KOPT-K1 (cell line): ENCODE measurements around the gene REC114.
"Not testable (repeated sequence)": the region's sequence is repeated elsewhere in the genome, so short reads cannot be mapped to it uniquely, and the experiment has no call there.

Experiments
- H3K27ac ChIP-seq: fragments of 200-600 bp; sonication (generic); 2 replicates; pipeline ENCODE4 v1.5.1; 2016; ENCODE audit warnings: antibody characterized with exemption, mild to moderate bottlenecking, low read depth, low read length; ENCODE audit not compliant: poor library complexity, severe bottlenecking
- H3K36me3 ChIP-seq: fragments of 200-600 bp; sonication (generic); 2 replicates; pipeline ENCODE4 v1.5.1; 2017; ENCODE audit warnings: antibody characterized with exemption, mild to moderate bottlenecking, low read length, moderate library complexity; ENCODE audit not compliant: insufficient read depth
- H3K9me3 ChIP-seq: fragments of 200-600 bp; sonication (generic); 2 replicates; pipeline ENCODE4 v1.5.1; 2017; ENCODE audit warnings: antibody characterized with exemption, low read length, mild to moderate bottlenecking; ENCODE audit not compliant: insufficient read depth, poor library complexity, severe bottlenecking

REC114 gene

GRCh38 chr15:73442968-73443367, at the start of gene REC114:
Gene REC114 (plus strand): TSS chr15:73443164. CDS start chr15:73443186, 22 bp downstream.
- Histone ChIP-seq H3K27ac (no peak within 1 kb of the TSS), H3K36me3 (no peaks in the 10 kb centered on the region), H3K9me3 (no peaks in the 10 kb centered on the region)

GRCh38 chr15:73393336-73393735, 49.6 kb upstream of the REC114 start:
- no peaks in the 10 kb centered on the region for H3K9me3 ChIP-seq
- no peaks in the 10 kb centered on the region for H3K36me3 ChIP-seq
- H3K27ac ChIP-seq = no peak overlapping the region

DNA sequence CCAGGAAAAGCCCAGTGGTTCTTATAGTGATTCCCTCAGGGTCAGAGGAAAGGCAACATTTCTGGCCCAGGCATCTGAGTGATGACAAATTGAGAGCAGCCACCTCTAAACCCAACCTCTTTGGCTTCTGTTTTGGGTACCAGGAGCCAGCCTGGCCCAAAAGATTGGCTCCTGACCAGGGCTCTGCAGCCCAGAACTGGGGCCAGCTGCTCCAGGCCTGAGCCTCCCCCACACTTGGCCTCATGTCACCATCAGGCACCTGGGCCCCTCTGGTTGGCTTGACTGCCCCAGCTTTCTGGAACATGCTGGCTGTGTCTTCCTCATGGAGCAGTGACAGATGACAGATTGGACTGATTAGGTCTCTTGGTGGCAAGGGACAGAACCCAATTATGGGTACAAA, 48.2 kb upstream of the REC114 start:
- H3K9me3 ChIP-seq = no peaks in the 10 kb centered on the region
- H3K36me3 ChIP-seq = no peaks in the 10 kb centered on the region
- no peak overlapping the region for H3K27ac ChIP-seq

GRCh38 chr15:73395671-73396070, 47.3 kb upstream of the REC114 start:
- Histone ChIP-seq H3K27ac (no peak overlapping the region), H3K36me3 (no peaks in the 10 kb centered on the region), H3K9me3 (no peaks in the 10 kb centered on the region)

GRCh38 chr15:73397461-73397860, 45.5 kb upstream of the REC114 start:
- Histone ChIP-seq H3K9me3 (no peaks in the 10 kb centered on the region), H3K27ac (no peak overlapping the region), H3K36me3 (no peaks in the 10 kb centered on the region)

DNA sequence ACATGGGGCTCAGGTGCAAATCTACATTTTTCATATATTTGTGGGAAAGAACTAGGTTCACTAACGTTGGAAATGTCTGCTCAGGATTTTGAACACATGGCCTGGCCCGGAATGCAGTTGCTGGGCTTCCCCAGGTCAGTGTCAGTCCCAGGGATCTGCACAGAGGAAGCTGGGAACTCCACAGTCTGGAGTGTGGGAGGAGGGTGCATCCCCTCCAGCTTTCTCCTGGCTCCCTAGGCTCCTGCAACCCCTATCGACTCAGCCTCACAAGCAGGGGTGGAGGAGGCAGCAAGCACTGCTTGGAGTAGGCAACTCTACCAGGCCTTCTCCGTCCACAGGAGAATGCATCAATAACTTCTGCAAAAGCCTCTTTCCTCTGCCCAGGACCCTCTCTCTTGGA, 44.1 kb upstream of the REC114 start:
- no peaks in the 10 kb centered on the region for H3K9me3 ChIP-seq

DNA sequence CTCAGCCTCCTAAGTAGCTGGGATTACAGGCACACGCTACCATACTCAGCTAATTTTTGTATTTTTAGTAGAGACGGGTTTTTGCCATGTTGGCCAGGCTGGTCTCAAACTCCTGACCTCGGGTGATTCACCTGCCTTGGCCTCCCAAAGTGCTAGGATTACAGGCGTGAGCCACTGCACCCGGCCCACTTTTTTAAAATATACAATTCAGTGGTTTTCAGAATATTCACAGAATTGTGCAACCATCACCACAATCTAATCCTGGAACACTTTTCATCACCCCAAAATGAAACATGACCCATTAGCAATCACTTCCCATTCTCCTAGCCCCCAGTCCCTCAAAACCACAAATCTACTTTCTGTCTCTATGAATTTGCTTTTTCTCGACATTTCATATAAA, 42.7 kb upstream of the REC114 start:
- H3K36me3 ChIP-seq, H3K9me3 ChIP-seq: not testable (repeated sequence)

More for the DNA sequence above, 44.1 kb upstream of the REC114 start:
- no peak overlapping the region for H3K27ac ChIP-seq
- no peaks in the 10 kb centered on the region for H3K36me3 ChIP-seq

DNA sequence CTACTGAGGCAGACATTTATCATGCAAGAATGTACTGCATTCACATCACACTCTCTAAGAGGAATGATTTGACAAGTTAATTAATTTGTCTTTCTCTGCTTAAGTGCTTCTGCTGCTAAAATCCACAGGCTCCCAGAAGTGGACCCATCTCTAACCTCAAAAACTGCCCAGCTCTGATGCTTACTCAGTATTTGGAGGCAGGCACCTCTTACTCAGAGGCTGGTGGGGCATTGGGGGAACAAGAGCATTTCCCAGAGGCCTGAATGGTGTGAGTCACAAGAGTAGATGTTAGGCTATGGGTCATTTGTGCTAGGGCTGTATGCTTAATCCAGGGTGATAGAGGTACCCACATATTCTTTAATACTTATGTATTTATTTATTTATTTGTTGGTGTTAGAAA, 39.8 kb upstream of the REC114 start:
- H3K27ac ChIP-seq = no peak overlapping the region
- H3K9me3 ChIP-seq = no peaks in the 10 kb centered on the region
- no peaks in the 10 kb centered on the region for H3K36me3 ChIP-seq

More for the DNA sequence above, 42.7 kb upstream of the REC114 start:
- not testable (repeated sequence) for H3K27ac ChIP-seq

DNA sequence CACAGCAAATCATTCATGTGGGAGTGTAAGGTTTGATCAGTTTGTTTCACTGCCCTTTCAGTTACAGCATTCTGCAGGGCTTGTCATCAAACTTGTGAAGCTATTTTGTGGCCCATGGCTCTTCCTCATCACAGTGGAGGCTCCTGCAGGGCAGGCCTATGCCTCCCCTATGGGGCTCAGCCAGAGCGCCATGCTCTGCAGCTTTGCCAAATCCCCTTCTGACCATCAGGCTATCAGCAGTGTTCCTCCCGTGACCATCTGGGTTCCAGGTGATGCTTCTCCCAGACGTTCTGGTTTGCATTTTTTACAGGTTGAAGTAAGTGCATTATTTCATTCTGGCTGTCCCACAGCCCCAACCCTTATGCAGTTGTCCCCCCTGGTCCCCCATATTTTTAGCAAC, 28.1 kb upstream of the REC114 start:
- Histone ChIP-seq H3K36me3 (no peaks in the 10 kb centered on the region), H3K9me3 (no peaks in the 10 kb centered on the region), H3K27ac (no peak overlapping the region)

DNA sequence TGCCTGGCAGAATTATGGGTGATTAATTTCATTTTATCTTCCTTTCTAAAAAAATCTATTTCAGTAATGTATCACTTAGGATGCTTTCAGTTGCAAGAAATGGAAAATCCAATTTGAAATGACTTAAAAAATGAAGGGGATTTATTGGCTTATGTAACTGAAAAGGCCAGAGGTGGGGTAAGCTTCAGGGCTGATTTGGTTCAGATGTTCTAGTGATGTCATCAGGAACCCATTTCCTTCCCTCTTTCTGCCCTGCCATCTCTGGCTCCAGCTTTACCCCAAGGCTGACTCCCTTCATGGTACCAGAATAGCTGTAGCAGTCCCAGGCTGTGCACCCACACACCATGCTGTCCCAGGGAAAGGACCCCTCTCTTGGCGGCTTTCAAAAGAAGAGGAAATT, 18.5 kb upstream of the REC114 start:
- no peaks in the 10 kb centered on the region for H3K36me3 ChIP-seq
- no peak overlapping the region for H3K27ac ChIP-seq

DNA sequence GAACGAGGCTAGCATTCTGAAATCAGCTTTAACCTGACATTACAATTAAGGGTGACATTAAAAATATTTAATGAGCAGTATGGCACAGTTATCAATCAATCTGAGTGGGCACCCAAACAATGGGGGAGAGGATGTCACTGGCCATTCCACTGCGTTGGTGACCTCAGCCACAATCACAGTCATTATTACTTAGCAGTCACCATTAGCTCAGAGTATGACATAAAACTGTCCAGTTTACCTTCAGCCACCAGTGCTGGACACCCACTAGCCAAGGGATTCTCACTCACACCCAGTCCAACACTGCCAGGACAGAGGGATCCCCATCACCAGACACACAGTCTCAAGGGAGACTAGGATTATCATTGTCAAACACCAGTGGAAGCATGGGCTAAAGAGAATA, 17.5 kb upstream of the REC114 start:
- Histone ChIP-seq H3K27ac (no peak overlapping the region), H3K36me3 (no peaks in the 10 kb centered on the region), H3K9me3 (no peaks in the 10 kb centered on the region)

More for the DNA sequence above, 18.5 kb upstream of the REC114 start:
- no peaks in the 10 kb centered on the region for H3K9me3 ChIP-seq

DNA sequence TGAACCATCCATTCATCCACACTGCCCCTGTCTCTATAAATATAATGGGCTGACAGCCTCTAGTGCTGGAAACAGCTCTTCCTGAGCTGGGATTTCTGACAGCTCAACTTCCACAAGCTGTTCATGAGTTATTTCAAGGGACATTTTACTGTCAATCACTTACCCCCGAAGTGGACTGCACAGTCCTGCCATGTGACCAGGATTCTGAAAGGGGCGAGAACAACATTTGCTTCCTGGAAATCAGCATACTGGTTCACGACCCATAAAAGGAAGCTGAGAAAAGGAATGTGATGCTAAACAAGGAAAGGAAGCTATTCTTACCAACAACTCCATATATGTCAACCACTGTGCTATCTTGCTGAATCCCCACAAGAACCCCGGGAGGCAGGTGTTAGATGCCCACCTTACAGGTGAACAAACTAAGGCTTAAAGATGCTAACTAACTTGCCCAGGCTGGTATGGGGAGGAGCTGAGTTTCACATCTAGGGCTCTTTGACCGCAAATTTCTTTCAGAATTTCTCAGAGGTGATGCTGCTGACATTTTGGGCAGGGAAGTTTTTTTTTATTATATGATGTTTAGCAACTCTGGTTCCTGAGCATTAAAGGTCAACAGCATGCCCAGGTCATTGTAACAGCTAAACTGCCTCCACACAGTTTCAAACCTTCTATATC, 16.5 kb upstream of the REC114 start:
- H3K9me3 ChIP-seq = no peaks in the 10 kb centered on the region
- no peak overlapping the region for H3K27ac ChIP-seq
- no peaks in the 10 kb centered on the region for H3K36me3 ChIP-seq

DNA sequence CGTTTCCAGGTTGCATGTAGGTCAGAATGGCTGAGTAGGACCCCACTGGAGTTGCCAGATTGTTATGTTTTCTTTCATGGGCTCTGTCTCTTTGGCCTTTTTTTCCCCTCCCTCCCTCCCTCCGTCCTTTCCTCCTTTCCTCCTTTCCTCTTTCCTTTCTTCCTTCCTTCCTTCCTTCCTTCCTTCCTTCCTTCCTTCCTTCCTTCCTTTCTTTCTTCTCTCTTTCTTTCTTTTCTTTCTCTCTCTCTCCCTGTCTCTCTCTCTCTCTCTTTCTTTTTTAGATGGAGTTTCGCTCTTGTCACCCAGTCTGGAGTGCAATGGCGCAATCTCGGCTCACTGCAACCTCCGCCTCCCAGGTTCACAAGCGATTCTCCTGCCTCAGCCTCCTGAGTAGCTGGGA, 11.6 kb upstream of the REC114 start:
- H3K27ac ChIP-seq, H3K36me3 ChIP-seq, H3K9me3 ChIP-seq: not testable (repeated sequence)

DNA sequence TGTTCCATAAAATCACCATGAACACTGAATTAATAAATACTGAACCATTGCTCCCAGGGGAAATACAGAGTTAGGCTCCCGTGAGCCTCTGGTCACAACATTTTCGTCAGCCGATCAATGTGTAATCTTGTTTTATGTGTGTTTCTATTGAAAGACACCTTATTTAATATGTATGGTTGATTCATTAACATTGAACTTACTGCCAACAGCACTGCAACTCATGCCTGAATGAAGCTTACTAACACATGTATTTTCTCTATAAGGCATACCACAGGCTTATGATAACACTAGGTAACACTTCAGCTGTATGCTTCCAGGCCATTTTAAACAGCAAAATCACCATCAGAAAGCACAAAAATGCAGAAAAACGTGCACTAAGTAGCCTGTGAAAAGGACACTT, 9.1 kb upstream of the REC114 start:
- H3K27ac ChIP-seq = no peak overlapping the region
- no peaks in the 10 kb centered on the region for H3K9me3 ChIP-seq
- no peaks in the 10 kb centered on the region for H3K36me3 ChIP-seq

- Histone ChIP-seq H3K36me3 (no peaks in the 10 kb centered on the region), H3K9me3 (no peaks in the 10 kb centered on the region), H3K27ac (no peak overlapping the region)
Measured at GRCh38 chr15:73436613-73437012, 6.4 kb upstream of the REC114 start.

GRCh38 chr15:73437543-73438109, 5.3 kb upstream of the REC114 start:
- no peak overlapping the region for H3K27ac ChIP-seq
- H3K9me3 ChIP-seq = no peaks in the 10 kb centered on the region
- H3K36me3 ChIP-seq = no peaks in the 10 kb centered on the region
